IMR-90 (cell line): Measurements from ENCODE around the gene SHROOM4.

ENCODE experiments used
- CTCF ChIP-seq: conservative IDR thresholded peaks from 2 replicates; pipeline ENCODE4 v1.5.1; 2012; ENCODE audit warnings: mild to moderate bottlenecking, low read depth, low read length, improper control_type of control experiment
- ELK1 ChIP-seq: fragments of 150-350 bp; IDR thresholded peaks from 2 replicates; pipeline ENCODE4 v1.6.1; 2016; ENCODE audit warnings: low read depth, mild to moderate bottlenecking, low read length, moderate library complexity, borderline replicate concordance
- POLR2A ChIP-seq: IDR thresholded peaks from 2 replicates; pipeline ENCODE4 v1.6.1; 2012; ENCODE audit warnings: mild to moderate bottlenecking, low read depth, low read length
- SMC3 ChIP-seq: fragments of 150-350 bp; IDR thresholded peaks from 2 replicates; pipeline ENCODE4 v1.6.1; 2016; ENCODE audit warnings: low read depth, mild to moderate bottlenecking, antibody characterized with exemption, low read length, moderate library complexity
- USF2 ChIP-seq: fragments of 150-350 bp; IDR thresholded peaks from 2 replicates; pipeline ENCODE4 v1.6.1; 2017; ENCODE audit warnings: mild to moderate bottlenecking, antibody characterized with exemption, low read length, low read depth

GRCh38 chrX:50721764-50722521, 92.1 kb downstream of the SHROOM4 start:
- TF ChIP-seq ELK1 (no peak), CTCF (no peak), POLR2A (no peak), SMC3 (no peak), USF2 (no peak)
